HG03521 (cell line): ENCODE data around the gene R3HDM4.
"Not testable (repeated sequence)": the region's sequence is repeated elsewhere in the genome, so short reads cannot be mapped to it uniquely, and the experiment has no call there.

Source experiments
- ATAC-seq: cut with Tn5 transposase; IDR thresholded peaks from one replicate; pipeline ENCODE4 v1.9.1; 2021; ENCODE audit warnings: mild to moderate bottlenecking, moderate library complexity; ENCODE audit not compliant: unreplicated experiment

Gene R3HDM4

DNA sequence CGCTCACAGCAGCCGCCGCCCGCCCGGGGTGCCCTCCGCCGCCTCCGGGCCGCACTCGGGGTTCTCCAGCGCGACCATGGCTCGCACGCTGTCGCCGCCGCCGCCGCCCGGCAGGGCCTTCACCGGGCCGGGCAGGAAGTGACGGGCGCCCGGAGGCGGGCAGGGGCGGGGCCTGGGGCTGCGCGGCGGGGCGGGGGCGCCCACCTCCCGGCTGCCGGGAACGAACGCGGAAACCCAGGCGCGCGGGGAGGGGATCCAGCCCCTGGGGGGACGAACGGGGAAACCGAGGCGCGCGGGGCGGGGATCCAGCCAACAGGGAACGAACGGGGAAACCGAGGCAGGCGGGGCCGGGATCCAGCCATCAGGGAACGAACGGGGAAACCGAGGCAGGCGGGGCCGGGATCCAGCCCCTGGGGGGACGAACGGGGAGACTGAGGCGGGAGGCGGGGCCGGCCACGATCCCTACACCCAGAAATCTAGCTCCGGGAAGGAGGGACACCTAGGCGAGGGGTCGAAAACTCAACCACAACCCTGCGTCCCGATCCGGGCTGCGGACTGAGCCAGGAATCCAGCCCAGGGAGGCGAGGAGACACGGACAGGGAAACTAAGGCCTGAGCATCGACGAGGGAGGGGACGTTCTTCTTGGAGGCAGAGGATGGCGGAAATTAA lies at the start of gene R3HDM4:
Gene R3HDM4, minus strand, starts transcription at position 140 of the 669 bp plus-strand sequence. Its CDS starts 62 bp downstream, at position 78.
- ATAC-seq, result peak; percentile 58

DNA sequence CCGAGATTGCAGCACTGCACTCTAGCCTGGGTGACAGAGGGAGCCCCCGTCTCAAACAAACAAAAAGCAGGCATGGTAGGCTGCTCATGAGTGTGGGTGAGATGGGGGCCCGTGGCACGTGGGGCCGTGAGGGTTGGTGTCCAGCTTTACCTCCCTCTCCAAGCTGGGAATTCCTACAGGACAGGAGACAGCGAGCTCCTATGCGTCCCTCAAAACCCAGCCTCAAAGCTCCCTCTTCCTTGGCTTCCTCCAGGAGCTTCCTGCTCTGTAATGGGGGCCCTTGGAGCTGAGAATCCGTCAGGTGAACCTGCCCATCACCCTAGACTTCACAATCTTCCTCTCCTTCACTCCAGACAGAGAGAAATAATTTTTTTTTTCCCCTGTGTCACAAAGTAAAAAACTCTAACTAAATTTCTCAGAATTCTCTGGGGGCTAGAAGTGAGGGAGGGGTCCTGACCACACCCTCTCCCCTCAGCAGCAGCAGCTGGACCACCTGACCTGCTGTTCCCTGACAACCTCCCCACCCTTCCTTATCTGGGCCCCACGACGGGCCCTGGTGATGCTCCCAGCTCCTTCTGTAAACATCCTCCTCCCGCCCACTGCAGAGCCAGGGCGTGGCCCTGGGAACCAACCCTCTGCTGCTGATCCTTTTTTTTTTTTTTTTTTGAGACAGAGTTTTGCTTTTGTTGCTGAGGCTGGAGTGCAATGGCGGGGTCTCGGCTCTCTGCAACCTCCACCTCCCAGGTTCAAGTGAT lies 49.0 kb upstream of the R3HDM4 start:
- no peak for ATAC-seq

DNA sequence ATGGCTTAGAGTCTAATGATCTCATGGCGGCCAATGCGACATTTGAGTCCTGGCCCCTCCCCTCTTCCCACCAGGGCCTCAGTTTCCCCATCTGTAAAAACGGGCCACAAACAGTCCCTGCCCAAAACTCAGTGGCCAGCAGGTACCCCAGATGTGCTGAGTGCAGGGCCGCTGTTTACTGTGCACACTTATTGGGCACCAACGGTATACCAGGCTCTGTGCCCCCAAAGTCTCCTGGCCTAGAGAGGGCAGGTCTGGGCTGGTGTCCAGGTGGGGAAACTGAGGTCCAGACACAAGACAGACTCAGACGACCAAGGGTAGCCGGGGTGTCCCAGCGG lies 47.6 kb upstream of the R3HDM4 start:
- no peak for ATAC-seq

DNA sequence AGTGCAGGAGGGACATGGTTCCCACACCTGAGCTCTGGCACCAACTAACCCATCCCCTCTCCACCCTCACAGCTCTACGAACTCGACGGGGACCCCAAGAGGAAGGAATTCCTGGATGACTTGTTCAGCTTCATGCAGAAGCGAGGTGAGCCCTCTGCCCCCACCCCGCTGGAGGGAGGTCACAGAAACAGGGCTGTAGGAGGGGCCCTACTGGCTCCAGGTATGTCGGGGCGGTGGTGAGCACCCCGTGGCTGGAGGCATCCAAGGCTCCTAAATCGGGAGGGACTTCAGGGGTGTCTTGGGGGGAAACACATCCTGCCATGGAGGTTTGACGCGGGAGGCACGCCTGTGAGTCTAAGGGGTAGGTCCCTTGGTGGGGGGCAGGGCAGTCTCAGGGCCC lies 47.0 kb upstream of the R3HDM4 start:
- no peak for ATAC-seq

DNA sequence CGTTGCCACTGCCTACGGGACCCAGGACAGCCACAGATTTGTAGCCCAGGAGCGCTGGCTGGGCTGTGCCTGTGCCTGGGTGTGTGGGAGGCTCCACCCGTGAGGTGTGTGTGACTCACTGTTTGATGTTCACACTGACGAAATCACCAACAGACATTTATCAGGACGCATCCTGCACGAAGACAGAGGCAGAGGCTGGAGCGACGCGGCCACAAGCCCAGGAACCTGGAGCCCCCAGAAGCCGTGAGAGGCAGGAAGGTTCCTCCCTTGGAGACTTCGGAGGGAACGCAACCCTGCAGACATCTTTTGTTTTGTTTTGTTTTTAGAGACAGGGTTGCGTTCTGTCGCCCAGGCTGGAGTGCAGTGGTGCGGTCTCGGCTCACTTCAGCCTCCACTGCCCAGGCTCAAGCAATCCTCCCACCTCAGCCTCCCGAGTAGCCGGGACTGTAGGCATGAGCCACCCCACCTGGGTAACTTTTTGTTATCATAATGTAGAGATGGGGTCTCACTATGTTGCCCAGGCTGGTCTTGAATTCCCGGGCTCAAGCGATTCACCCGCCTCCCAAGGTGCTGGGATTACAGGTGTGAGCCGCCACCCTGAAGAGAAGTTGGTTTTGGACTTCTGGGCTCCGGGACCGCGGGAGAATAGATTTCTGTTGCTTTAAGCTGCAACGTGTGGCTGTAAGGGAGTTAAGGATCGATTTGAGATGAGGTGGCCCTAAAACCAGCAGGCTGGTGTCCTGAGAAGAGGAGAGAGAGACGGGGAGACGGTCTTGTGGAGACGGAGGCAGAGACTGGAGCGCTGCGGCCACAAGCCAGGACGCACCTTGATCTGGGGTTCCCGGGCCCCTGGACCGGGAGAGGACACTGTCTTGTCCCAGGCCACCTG lies 46.2 kb upstream of the R3HDM4 start:
- no peak for ATAC-seq

DNA sequence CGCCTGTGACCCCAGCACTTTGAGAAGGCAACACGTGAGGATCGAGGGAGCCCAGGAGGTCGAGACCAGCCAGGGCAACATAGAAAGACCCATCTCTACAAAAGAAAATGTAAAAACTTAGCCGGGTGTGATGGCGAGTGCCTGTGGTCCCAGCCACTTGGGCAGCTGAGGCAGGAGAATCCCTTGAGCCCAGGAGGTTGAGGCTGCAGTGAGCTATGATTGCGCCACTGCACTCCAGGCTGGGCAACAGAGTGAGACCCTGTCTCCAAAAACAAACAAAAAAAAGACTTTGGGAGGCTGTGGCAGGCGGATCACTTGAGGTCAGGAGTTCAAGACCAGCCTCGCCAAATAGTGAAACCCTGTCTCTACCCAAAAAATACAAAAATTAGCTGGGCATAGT lies 44.6 kb upstream of the R3HDM4 start:
- not testable (repeated sequence) for ATAC-seq

DNA sequence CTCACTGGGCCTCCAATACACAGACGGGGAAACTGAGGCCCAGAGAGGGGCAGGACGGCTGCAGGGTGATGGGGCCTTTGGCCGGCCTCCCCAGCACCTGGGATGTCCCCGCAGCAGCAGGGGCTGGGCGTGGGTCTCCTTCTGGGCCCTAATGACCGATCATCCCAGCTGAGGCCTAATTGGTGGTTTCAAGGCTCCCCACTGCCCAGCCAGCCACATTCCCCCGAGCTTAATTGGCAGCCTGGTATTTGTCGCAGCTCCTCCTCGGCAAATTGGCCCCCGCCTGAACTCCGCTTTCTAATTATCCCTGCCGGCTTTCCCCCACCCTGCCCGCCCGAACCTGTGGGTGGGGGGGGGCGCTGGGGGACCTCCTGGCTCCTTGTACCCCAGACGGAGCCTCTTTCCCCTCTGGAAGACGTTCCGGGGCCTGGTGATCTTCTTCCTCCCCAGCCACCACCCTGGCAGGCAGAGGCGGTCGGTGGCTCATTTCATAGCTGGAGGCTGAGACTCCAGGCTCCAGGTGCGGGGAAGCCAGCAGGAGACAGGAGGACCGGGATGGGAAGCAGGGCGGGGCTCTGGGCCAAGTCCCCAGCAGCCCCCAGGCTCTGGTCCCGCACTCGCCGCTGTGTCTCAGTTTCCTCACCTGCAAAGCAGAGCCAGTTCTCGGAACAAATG lies 43.9 kb upstream of the R3HDM4 start:
- ATAC-seq, result no peak

DNA sequence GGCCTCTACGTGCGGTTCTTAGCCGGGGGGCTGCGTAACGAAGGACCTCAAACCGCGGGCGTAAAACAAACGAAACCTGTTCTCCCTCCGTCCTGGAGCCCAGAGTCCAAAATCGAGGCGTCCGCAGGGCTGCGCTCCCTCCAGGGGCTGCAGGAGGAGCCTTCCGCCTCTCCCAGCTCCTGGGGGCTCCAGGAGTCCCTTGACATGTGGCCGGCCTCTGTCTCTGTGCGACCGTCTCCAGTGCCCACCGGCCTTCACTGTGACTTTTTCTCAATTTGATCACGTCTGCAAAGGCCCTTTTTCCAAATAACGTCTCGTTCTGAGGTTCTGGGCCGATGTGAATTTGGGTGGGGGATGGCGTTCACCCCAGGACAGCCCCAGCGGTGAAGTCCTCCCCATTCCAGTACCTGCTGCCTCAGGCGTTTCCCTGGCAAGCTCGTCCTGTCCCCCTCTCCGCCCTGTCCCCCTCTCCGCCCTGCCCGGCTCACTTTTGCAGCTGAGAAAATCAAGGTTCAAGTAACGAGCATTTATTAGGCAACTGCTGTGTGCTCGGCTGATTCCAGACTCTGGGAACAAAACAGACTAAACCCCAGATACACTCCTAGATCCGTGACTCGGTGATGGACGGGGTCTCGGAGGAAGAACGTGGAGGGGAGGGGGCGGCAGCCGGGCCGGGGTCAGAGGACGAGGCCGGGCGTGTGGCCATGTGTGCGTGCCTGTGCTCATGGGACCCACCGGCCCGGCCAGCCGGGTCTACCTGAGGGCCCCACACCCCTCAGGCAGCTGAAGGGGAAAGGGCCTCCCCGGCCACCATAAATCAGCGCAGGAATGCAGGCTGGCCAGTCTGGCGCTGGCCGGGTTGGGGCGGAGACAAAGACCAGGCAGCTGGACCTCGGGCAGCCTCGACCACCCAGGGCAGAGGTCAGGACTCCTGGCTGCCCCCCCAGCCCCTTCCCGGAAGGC lies 43.1 kb upstream of the R3HDM4 start:
- ATAC-seq, result no peak

DNA sequence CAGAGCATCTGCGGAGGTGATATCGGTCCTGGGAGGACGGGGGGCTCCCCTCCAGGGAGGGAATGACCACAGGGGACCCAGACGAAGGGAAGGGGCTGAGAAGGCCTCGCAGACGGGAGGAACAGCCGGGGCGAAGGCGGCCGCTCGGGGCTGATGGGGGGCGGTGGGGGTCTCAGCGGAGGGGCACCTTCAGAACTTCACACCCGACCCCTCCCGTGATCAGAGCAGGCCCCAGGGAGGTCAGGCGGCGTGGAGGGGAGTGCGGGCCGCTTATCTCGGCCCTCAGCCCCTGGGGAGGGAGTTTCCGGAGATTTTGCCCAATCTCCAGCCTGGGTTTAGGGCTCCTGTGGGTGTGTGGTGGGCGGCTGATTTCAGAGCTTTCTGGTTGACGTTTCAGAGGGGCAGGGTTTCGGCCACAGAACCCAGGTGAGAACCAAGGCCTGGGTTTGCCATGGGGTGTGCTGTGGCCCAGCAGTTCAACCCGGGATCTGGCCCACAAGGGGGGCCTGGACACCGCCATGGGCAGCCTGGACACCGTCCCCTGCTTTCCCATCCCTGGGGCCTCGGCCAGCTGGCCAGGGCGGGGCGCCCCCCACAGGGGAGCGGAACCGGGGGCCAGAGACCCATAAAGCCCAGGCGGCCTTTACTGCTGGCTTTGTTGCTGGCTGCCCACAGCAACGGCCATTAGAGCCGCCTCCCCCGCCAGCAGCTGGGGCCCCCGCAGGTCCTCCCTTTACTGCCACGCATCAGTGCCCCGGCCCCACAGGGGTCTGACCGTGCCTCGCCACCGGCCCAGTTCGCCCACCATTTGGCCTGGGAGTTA lies 41.9 kb upstream of the R3HDM4 start:
- peak; percentile 47 for ATAC-seq

DNA sequence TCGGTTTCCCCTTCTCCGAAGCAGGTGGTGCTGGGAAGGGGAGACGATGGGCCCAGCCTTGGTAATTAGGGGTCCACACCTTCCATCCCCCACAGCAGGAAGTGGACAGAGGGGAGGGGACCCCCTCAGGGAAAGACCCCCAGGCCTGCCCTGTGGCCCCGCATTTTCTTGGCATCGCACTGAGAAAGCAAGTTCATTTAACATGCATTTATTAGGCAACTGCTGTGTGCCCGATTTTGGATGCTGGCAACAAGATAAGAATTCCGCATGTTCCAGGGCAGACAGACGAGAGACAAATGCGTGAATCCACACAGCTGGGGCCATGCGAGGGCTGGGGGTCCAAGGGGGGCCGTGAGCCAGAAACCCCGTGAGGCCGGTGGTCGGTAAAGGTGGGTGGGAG lies 41.3 kb upstream of the R3HDM4 start:
- ATAC-seq, result no peak

DNA sequence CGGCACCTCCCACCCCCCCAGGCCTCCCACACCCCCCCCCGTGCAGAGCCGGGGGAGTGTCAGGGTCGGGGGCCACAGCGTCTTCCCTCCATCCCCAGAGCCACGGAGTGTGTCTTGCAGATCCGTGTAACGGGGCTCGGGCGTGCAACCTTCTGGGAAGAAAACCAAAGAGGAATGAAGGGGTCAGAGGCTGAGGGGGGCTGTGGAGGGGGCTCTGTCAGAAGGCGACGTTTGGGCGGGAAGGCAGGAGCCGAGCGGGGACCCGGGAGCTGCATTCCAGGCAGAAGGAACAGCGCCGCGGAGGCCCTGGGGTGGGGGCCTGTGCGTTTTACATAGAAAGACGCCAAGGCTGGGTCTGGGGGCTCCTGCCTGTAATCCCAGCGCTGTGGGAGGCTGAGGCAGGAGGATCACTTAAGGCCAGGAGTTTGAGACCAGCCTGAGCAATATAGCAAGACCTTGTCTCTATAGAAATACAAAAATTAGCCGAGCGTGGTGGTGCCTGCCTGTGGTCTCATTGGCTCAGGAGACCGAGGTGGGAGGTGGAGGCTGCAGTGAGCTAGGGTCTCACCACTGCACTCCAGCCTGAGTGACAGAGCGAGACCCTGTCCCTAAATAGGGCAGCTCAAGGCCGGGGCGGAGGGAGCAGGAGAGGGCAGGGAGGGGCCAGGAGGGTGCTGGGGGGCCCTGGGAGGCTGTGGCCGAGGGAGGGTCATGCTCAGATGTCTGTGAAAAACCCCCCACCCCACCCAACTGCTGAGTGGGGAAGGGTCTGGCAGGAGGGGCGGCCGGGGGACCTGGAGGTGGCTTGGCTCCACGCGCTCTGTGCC lies 40.6 kb upstream of the R3HDM4 start:
- ATAC-seq, result no peak

DNA sequence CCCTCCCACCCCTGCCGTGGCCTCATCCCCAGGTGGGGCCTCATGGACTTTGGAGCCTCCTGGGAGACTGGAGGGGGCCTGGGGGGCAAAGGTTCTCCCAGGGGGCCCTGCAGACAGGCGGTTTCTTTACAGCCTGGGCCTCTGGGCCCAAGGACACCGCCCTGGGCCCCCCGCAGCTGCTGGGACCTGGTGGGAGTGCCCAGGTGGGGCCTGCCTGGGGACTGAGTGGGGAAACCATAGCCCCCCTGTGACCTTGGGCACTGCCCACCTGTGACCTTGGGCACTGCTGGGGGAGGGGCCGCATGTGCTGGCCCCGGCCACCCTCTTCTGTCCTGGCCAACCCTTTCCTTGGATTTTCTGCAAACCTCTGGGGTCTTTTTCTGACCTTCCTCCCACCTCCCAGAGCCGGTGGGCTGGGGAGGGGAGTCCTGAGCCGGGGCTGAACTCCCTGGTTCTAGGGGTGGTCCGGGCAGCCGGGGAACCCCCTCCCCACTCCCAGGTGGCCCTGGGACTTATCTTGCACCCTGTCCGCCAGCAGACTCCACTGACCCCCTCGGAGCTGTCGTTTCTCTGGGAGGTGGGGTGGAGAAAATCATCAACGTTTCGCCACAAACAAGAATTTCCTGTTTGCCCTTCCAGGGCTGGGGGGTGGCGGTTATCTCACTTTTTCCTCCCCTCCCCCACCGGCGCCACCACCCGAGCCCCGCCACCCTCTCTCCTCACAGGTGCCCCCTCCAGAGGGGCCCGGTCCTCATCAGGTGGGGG lies 39.8 kb upstream of the R3HDM4 start:
- no peak for ATAC-seq

DNA sequence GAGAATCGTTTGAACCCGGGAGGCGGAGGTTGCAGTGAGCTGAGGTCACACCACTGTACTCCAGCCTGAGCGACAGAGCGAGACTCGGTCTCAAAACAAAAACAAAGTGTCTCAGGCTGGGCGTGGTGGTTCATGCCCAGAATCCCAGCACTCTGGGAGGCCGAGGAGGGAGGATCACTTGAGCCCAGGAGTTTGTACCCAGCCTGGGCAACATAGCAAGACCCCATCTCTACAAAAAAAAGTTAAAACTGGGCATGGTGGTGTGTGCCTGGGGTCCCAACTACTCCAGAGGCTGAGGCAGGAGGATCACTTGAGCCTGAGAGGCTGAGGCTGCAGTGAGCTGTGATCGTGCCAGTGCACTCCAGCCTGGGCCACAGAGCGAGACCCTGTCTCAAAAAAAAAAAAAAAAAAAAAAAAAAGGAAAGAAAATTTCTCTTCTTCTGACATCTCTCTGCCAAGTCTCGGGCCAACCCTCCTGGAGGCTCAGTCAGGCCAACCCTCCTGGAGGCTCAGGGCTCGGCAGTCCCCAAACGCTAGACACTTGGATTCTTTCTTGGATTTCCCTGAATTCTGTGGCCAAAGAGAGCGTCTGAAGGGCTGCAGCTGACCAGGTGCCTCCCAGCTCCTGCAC lies 39.1 kb upstream of the R3HDM4 start:
- ATAC-seq, result no peak

DNA sequence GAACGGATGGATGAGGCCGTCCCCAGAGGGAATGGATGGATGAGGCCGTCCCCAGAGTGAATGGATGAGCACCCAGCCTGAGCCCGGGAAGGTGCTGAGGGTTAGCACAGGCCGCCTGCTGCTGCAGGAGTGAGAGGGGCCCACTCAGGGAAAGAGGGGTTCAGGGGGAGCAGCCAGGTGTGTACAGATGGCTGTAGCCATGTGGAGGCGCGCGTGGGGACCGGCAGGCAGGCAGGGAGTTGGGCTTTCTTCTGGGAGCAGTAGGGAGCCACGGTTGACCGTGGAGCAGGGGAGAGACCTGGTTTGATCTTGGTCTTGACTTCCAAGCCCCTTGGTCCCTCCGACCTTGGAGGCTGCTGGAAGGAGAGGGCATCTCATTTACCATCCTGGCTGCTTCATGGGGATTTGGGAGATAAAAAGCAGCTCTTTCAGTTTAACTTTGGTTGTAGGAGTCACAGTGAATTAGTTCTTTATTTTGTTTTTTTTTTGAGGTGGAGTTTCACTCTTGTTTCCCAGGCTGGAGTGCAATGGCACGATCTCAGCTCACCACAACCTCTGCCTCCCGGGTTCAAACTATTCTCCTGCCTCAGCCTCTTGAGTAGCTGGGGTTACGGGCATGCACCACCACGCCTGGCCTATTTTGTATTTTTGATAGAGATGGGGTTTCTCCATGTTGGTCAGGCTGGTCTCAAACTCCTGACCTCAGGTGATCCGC lies 37.5 kb upstream of the R3HDM4 start:
- no peak for ATAC-seq

DNA sequence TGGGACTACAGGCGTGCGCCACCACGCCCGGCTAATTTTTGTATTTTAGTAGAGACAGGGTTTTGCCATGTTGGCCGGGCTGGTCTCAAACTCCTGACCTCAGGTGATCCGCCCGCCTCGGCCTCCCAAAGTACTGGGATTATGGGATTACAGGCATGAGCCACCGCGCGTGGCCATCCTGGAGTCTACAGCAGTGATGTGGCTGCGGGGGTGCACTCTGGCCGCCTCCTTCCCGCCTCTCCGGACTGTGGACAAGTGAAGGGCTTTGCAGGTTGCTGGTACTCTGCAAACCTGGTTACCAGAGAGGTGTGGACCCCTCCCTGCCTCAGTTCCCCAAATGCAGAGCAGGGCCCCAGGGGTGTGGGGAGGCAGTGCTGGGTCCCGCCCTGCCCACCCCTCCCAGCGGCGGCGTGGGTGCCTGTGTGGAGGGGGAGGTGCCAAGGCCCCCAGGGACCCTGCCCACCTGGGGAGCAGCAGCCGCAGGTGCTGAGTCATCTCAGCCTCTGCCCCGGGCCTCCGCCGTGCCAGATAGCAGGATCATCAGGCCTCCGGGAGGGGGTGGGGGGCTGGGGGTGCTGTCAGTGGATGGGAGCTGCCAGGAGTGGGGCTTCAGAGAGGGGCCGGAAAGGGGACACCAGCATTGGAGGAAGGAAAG lies 36.0 kb upstream of the R3HDM4 start:
- ATAC-seq, result no peak
